Caco-2 (cell line): Measurements from ENCODE around the gene BOLA1. TPM values are rescaled to one million over a fixed set of nuclear protein-coding genes. Genes with fewer than 3 reads are reported as not detected.

ENCODE experiments used
- BruUV-seq: library from RNA; stranded (reverse); fragments of 400-500 nt; replicated peaks from 2 replicates; lab custom pipeline; 2021; lab: Mats Ljungman, UMichigan
- CTCF ChIA-PET: fragments of 300-600 bp; sonication (Branson Sonifier 250); formaldehyde crosslinking; loops from one replicate; lab custom pipeline; 2022; ENCODE audit warnings: antibody characterized with exemption; lab: Charles Lee
- POLR2A ChIA-PET: fragments of 300-600 bp; sonication (Branson Sonifier 250); formaldehyde crosslinking; loops from one replicate; lab custom pipeline; 2022; ENCODE audit warnings: antibody characterized with exemption; lab: Charles Lee
- DNase-seq, 2 experiments: peaks; one replicate each; pipeline versions ENCODE4 v3.0.0 to v3.0.0-alpha.2; 2020 to 2022
- H3K27me3 ChIP-seq: replicated peaks from 2 replicates; pipeline ENCODE4 v1.6.0; 2011; ENCODE audit warnings: low read length; ENCODE audit not compliant: control insufficient read depth, insufficient read depth
- H3K36me3 ChIP-seq: 2 replicates; pipeline ENCODE4 v1.5.1; 2011; ENCODE audit warnings: low read length; ENCODE audit not compliant: control insufficient read depth, insufficient read depth
- H3K4me1 ChIP-seq: fragments of 250-450 bp; sonication (Bioruptor Pico); 2 replicates; pipeline ENCODE4 v1.5.1; 2020; ENCODE audit warnings: mild to moderate bottlenecking
- H3K4me3 ChIP-seq: 2 replicates; pipeline ENCODE4 v1.5.1; 2011; ENCODE audit warnings: low read depth, mild to moderate bottlenecking, control low read depth, low read length
- H3K9me3 ChIP-seq: fragments of 250-450 bp; sonication (Bioruptor Pico); 2 replicates; pipeline ENCODE4 v1.5.1; 2020; ENCODE audit warnings: mild to moderate bottlenecking, moderate library complexity
- H3K27ac Mint-ChIP-seq: one replicate; pipeline ENCODE4 v1.8.0; 2022; ENCODE audit warnings: mixed read lengths; ENCODE audit not compliant: unreplicated experiment
- H3K27me3 Mint-ChIP-seq: one replicate; pipeline ENCODE4 v1.8.0; 2022; ENCODE audit warnings: mixed read lengths; ENCODE audit not compliant: insufficient read depth, unreplicated experiment
- H3K36me3 Mint-ChIP-seq: one replicate; pipeline ENCODE4 v1.8.0; 2022; ENCODE audit warnings: mild to moderate bottlenecking, mixed read lengths; ENCODE audit not compliant: insufficient read depth, unreplicated experiment
- H3K4me1 Mint-ChIP-seq: one replicate; pipeline ENCODE4 v1.8.0; 2022; ENCODE audit warnings: low read depth, mixed read lengths; ENCODE audit not compliant: unreplicated experiment
- H3K4me3 Mint-ChIP-seq: one replicate; pipeline ENCODE4 v1.8.0; 2022; ENCODE audit warnings: mild to moderate bottlenecking, moderate library complexity, mixed read lengths; ENCODE audit not compliant: unreplicated experiment
- H3K9me3 Mint-ChIP-seq: one replicate; pipeline ENCODE4 v1.8.0; 2022; ENCODE audit warnings: mixed read lengths; ENCODE audit not compliant: unreplicated experiment
- CTCF ChIP-seq, 2 experiments: fragments of 200-600 bp in 1 of 2; IDR thresholded peaks; 1 replicate in 1 of 2; 2 replicates in 1 of 2; pipeline versions ENCODE4 v1.5.1 to v1.8.0; 2011 to 2022; ENCODE audit warnings: antibody characterized with exemption in 1 of 2, control low read depth in 1 of 2, inconsistent platforms in 1 of 2, low read depth in 1 of 2, low read length in 1 of 2, mild to moderate bottlenecking in 1 of 2, moderate library complexity in 1 of 2; ENCODE audit not compliant: insufficient read depth in 1 of 2, severe bottlenecking in 1 of 2, unreplicated experiment in 1 of 2
- intact Hi-C: fragments of 100-400 bp; cut with micrococcal nuclease; formaldehyde crosslinking; loops from one replicate; pipeline ENCODE4 v1.10.0; 2022; ENCODE audit not compliant: unreplicated experiment
- total RNA-seq: library from RNA; stranded (reverse); gene quantifications from 2 replicates; pipeline ENCODE4 v1.2.3, GENCODE V29; 2022

The BOLA1 gene
- total RNA-seq, 1 experiment from 2014 or later, result 22.7 TPM

- peaks cover 37% of the 10 kb centered on the region for H3K4me1 ChIP-seq
- no peak overlapping the region for H3K4me3 ChIP-seq
Measured at GRCh38 chr1:149940427-149940826, 41.1 kb downstream of the BOLA1 start.

GRCh38 chr1:149942207-149942606 is 42.8 kb downstream of the BOLA1 start:
- no peaks in the 10 kb centered on the region for H3K9me3 Mint-ChIP-seq
- H3K27me3 Mint-ChIP-seq, result no peaks in the 10 kb centered on the region
- Histone ChIP-seq H3K36me3 (no peaks in the 10 kb centered on the region), H3K27me3 (no peaks in the 10 kb centered on the region), H3K4me1 (peaks cover 22% of the 10 kb centered on the region), H3K4me3 (no peak overlapping the region), H3K9me3 (no peaks in the 10 kb centered on the region)
- peaks cover 14% of the 10 kb centered on the region for H3K4me1 Mint-ChIP-seq
- H3K4me3 Mint-ChIP-seq, result no peak overlapping the region
- ChIA-PET POLR2A (interaction anchor here (1.0 to 1.2 kb wide), 2 partner anchors 14 to 55 kb away, joined by 3 to 11 read pairs; a partner anchor contains a TSS), CTCF (interaction anchor here (0.5 to 1.2 kb wide), 6 partner anchors 13 to 245 kb away, joined by 3 to 8 read pairs (median 4); partner anchors contain the start of gene BOLA1)
- DNase-seq, result peak in 1 of 2 experiments; percentile 66
- no TSS peak for BruUV-seq
- peaks cover 37% of the 10 kb centered on the region for H3K36me3 Mint-ChIP-seq
- peak; percentile 50 to 66 for TF ChIP-seq CTCF (IDR thresholded peaks at IDR 0.05; ENCODE audit: insufficient read depth in 1 of 2, low read depth in 1 of 2, low read length in 1 of 2, severe bottlenecking in 1 of 2, unreplicated experiment in 1 of 2)
- no peak overlapping the region for H3K27ac Mint-ChIP-seq
- intact Hi-C loops, result loop anchor here (1.0 kb wide), 1 partner anchor 54 kb away; no protein-coding TSS in a partner anchor

More at GRCh38 chr1:149940427-149940826, 41.1 kb downstream of the BOLA1 start:
- H3K9me3 ChIP-seq, result no peaks in the 10 kb centered on the region
- Mint-ChIP-seq H3K4me3 (no peak overlapping the region), H3K9me3 (no peaks in the 10 kb centered on the region), H3K27me3 (no peaks in the 10 kb centered on the region), H3K27ac (no peak overlapping the region), H3K36me3 (peaks cover 32% of the 10 kb centered on the region), H3K4me1 (peaks cover 32% of the 10 kb centered on the region)
- H3K36me3 ChIP-seq, result no peaks in the 10 kb centered on the region
- BruUV-seq, result no TSS peak
- TF ChIP-seq CTCF (IDR thresholded peaks at IDR 0.05; ENCODE audit: insufficient read depth in 1 of 2, low read depth in 1 of 2, low read length in 1 of 2, severe bottlenecking in 1 of 2, unreplicated experiment in 1 of 2), result no peak
- DNase-seq, result no peak
- H3K27me3 ChIP-seq, result no peaks in the 10 kb centered on the region
- CTCF ChIA-PET, result interaction anchor here (0.6 kb wide), 1 partner anchor 42 kb away, joined by 3 read pairs; no protein-coding TSS in a partner anchor
- POLR2A ChIA-PET, result no interaction called here
- intact Hi-C loops, result no loop called here

- Mint-ChIP-seq H3K27me3 (no peaks in the 10 kb centered on the region), H3K9me3 (no peaks in the 10 kb centered on the region), H3K27ac (no peak overlapping the region), H3K4me1 (peaks cover 8% of the 10 kb centered on the region), H3K4me3 (no peak overlapping the region), H3K36me3 (peaks cover 39% of the 10 kb centered on the region)
- ChIA-PET POLR2A (interaction anchor here (1.0 to 1.2 kb wide), 2 partner anchors 15 to 56 kb away, joined by 3 to 11 read pairs; a partner anchor contains a TSS), CTCF (interaction anchor here (0.5 to 1.2 kb wide), 6 partner anchors 13 to 244 kb away, joined by 3 to 8 read pairs (median 4); partner anchors contain the start of gene BOLA1)
- H3K4me1 ChIP-seq, result peaks cover 15% of the 10 kb centered on the region
- TF ChIP-seq CTCF (IDR thresholded peaks at IDR 0.05; ENCODE audit: insufficient read depth in 1 of 2, low read depth in 1 of 2, low read length in 1 of 2, severe bottlenecking in 1 of 2, unreplicated experiment in 1 of 2), result no peak
- H3K36me3 ChIP-seq, result no peaks in the 10 kb centered on the region
- intact Hi-C loops, result loop anchor here (1.0 kb wide), 1 partner anchor 55 kb away; no protein-coding TSS in a partner anchor
- H3K27me3 ChIP-seq, result no peaks in the 10 kb centered on the region
- DNase-seq, result no peak
- no TSS peak for BruUV-seq
- no peaks in the 10 kb centered on the region for H3K9me3 ChIP-seq
- H3K4me3 ChIP-seq, result no peak overlapping the region
Measured at GRCh38 chr1:149942885-149943284, 43.5 kb downstream of the BOLA1 start.
